ENCODE data around the gene GLP2R.

DNA sequence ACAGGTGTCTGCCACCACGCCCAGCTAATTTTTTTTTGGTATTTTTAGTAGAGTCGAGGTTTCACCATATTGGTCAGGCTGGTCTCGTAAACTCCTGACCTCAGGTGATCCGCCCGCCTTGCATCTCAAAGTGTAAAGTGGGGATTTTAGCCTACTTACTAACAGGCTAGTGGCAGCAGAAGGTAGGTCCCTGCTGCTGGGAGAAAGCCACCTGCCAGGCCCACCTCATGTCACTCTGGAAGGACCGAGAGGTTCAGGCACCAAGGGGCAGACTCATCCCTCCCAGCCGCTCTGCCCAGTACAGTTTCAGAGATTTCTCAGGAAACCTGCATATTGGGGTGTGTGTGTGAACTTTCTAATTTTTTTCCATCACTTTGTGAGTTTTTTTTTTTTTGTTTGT is 81.4 kb downstream of the GLP2R start:
- TF ChIP-seq, protein P1, sequence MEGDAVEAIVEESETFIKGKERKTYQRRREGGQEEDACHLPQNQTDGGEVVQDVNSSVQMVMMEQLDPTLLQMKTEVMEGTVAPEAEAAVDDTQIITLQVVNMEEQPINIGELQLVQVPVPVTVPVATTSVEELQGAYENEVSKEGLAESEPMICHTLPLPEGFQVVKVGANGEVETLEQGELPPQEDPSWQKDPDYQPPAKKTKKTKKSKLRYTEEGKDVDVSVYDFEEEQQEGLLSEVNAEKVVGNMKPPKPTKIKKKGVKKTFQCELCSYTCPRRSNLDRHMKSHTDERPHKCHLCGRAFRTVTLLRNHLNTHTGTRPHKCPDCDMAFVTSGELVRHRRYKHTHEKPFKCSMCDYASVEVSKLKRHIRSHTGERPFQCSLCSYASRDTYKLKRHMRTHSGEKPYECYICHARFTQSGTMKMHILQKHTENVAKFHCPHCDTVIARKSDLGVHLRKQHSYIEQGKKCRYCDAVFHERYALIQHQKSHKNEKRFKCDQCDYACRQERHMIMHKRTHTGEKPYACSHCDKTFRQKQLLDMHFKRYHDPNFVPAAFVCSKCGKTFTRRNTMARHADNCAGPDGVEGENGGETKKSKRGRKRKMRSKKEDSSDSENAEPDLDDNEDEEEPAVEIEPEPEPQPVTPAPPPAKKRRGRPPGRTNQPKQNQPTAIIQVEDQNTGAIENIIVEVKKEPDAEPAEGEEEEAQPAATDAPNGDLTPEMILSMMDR (IDR thresholded peaks at IDR 0.05), result no peak
- no peak for TF ChIP-seq EZH2phosphoT487 (IDR thresholded peaks at IDR 0.05; ENCODE audit: borderline replicate concordance, low read depth)
